HL-60 (cell line): Measurements from ENCODE around the gene ZMAT5.

Source experiments
- DNase-seq, 2 experiments: peaks; one replicate each; pipeline ENCODE4 v3.0.0-alpha.2; 2010 to 2020; ENCODE audit warnings: low read depth in 1 of 2, low spot score in 1 of 2
- H3K27ac ChIP-seq: fragments of 250-450 bp; sonication (Bioruptor Pico); replicated peaks from 2 replicates; pipeline ENCODE4 v1.5.1; 2020; ENCODE audit warnings: mild to moderate bottlenecking, moderate library complexity
- H3K27me3 ChIP-seq: fragments of 250-450 bp; sonication (Bioruptor Pico); 2 replicates; pipeline ENCODE4 v1.5.1; 2021; ENCODE audit warnings: mild to moderate bottlenecking, moderate library complexity; ENCODE audit not compliant: insufficient read depth, poor library complexity, severe bottlenecking
- H3K4me3 ChIP-seq: replicated peaks from 2 replicates; pipeline ENCODE4 v1.5.1; 2011; ENCODE audit warnings: mild to moderate bottlenecking, control low read depth, low read length; ENCODE audit not compliant: insufficient read depth
- GABPA ChIP-seq: IDR thresholded peaks from 2 replicates; pipeline ENCODE4 v1.6.1; 2012; ENCODE audit warnings: low read depth
- POLR2AphosphoS5 ChIP-seq: IDR thresholded peaks from 2 replicates; pipeline ENCODE4 v1.6.1; 2012; ENCODE audit warnings: low read depth
- SPI1 ChIP-seq: IDR thresholded peaks from 2 replicates; pipeline ENCODE4 v1.6.1; 2012; ENCODE audit warnings: low read depth, mild to moderate bottlenecking, borderline replicate concordance
- TF ChIP-seq, protein P1 (sequence below): IDR thresholded peaks from 2 replicates; pipeline ENCODE4 v1.6.1; 2012; ENCODE audit warnings: low read depth; ENCODE audit not compliant: insufficient replicate concordance
- TF ChIP-seq, protein P2 (sequence below): IDR thresholded peaks from one replicate; pipeline ENCODE4 v1.5.1; 2011; ENCODE audit warnings: low read length, control low read depth, inconsistent platforms; ENCODE audit not compliant: insufficient read depth

The ZMAT5 gene

DNA sequence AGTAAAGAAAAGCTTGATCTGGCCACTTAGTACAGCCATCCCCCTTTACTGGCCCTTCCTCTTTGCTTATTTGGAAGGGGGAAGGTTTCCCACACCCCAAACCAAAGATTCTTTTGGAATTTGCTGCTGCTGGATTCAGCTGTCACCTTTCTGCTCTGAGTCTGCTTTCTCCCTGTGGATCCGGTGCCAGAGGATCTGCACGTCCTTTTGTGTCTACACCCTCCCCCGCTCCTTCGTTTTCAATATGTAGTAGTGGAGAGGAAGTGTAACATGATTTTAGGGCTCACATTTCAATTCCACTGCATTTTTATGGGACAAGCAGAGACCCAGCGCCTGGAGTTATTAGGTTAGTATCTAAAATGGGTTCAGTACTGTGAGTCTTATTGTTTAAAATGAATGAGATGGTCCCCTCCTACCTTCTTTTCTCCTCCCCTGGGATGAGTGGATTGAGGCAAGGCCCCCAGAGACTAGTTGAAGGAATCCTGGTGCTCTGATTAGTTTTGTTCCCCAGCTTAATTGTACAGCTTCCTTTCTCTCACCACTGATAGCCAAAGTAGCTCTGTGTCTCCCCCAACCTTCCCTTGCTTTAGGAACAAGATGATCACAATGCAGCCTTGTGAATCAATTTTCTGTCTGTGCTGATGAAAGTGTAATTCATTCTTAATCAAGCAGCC, 77.5 kb downstream of the ZMAT5 start:
- H3K27me3 ChIP-seq = no peaks in the 10 kb centered on the region
- no peak overlapping the region for H3K4me3 ChIP-seq
- TF ChIP-seq, protein P1, sequence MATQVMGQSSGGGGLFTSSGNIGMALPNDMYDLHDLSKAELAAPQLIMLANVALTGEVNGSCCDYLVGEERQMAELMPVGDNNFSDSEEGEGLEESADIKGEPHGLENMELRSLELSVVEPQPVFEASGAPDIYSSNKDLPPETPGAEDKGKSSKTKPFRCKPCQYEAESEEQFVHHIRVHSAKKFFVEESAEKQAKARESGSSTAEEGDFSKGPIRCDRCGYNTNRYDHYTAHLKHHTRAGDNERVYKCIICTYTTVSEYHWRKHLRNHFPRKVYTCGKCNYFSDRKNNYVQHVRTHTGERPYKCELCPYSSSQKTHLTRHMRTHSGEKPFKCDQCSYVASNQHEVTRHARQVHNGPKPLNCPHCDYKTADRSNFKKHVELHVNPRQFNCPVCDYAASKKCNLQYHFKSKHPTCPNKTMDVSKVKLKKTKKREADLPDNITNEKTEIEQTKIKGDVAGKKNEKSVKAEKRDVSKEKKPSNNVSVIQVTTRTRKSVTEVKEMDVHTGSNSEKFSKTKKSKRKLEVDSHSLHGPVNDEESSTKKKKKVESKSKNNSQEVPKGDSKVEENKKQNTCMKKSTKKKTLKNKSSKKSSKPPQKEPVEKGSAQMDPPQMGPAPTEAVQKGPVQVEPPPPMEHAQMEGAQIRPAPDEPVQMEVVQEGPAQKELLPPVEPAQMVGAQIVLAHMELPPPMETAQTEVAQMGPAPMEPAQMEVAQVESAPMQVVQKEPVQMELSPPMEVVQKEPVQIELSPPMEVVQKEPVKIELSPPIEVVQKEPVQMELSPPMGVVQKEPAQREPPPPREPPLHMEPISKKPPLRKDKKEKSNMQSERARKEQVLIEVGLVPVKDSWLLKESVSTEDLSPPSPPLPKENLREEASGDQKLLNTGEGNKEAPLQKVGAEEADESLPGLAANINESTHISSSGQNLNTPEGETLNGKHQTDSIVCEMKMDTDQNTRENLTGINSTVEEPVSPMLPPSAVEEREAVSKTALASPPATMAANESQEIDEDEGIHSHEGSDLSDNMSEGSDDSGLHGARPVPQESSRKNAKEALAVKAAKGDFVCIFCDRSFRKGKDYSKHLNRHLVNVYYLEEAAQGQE = no peak
- TF ChIP-seq POLR2AphosphoS5 (no peak), SPI1 (no peak), GABPA (no peak)
- TF ChIP-seq, protein P2, sequence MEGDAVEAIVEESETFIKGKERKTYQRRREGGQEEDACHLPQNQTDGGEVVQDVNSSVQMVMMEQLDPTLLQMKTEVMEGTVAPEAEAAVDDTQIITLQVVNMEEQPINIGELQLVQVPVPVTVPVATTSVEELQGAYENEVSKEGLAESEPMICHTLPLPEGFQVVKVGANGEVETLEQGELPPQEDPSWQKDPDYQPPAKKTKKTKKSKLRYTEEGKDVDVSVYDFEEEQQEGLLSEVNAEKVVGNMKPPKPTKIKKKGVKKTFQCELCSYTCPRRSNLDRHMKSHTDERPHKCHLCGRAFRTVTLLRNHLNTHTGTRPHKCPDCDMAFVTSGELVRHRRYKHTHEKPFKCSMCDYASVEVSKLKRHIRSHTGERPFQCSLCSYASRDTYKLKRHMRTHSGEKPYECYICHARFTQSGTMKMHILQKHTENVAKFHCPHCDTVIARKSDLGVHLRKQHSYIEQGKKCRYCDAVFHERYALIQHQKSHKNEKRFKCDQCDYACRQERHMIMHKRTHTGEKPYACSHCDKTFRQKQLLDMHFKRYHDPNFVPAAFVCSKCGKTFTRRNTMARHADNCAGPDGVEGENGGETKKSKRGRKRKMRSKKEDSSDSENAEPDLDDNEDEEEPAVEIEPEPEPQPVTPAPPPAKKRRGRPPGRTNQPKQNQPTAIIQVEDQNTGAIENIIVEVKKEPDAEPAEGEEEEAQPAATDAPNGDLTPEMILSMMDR = no peak
- no peak overlapping the region for H3K27ac ChIP-seq
- no peak for DNase-seq

DNA sequence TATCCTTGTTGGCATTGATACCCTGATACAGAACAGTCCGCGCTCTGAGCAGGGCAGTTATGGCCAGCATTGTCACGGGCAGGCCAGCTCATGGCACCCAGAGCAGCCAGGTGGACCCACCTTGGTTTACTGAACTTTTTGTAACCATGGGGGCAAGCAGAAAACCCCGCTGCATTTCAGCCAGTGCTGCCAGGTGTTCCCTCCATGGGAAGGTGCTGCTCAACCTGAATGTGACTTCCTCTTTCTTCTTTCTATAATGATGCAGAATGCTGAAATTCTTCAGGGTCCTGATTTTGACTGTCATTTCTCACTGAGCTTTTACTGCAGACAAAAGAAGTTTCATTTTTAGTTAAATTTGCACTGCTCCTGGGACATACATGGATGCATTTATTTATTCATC, 82.6 kb downstream of the ZMAT5 start:
- no peak for DNase-seq
- Histone ChIP-seq H3K4me3 (no peak overlapping the region), H3K27ac (no peak overlapping the region), H3K27me3 (no peaks in the 10 kb centered on the region)
- TF ChIP-seq, protein P2 = no peak
- TF ChIP-seq SPI1 = peak; percentile 49; the same call in 1 of the 2 replicates
- TF ChIP-seq, protein P1 = no peak

DNA sequence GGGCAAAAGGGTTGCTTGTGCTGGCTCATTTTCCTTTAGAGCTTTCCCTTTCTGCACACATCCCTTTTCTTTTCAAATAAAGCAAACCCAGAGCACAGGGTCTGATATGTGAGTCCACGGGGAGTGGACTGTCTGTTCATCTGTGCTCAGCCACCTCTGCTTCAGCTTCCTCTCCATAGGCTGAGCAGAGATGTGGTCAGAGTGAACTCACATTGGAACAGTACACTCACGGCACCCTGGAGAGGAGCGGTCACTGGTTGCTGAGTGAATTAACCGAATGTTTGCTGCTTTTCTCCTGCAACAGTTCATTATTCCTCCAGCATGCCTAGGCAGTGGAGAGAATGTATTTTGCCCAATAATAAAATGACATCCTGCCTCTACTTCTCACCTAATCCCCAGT, 83.3 kb downstream of the ZMAT5 start:
- TF ChIP-seq, protein P1 = no peak
- TF ChIP-seq, protein P2 = no peak
- TF ChIP-seq SPI1 = no peak
- TF ChIP-seq GABPA = no peak
- no peak for TF ChIP-seq POLR2AphosphoS5
- Histone ChIP-seq H3K27ac (no peak overlapping the region), H3K4me3 (no peak overlapping the region), H3K27me3 (no peaks in the 10 kb centered on the region)
- no peak for DNase-seq
